ENCODE results near the gene TSLP.

Gene TSLP

GRCh38 chr5:111076091-111076490 lies 4.6 kb downstream of the TSLP start:
- H3K79me2 ChIP-seq (ENCODE audit: insufficient read depth, low read length) = no peaks in the 10 kb centered on the region
- H3K27ac ChIP-seq (ENCODE audit: low read length) = no peak overlapping the region
- no peaks in the 10 kb centered on the region for H3K36me3 ChIP-seq (ENCODE audit: insufficient read depth, low read length)
- H4K20me1 ChIP-seq (ENCODE audit: insufficient read depth, low read length) = no peaks in the 10 kb centered on the region
- ATAC-seq (ENCODE audit: insufficient read depth, low read depth) (no peak), DNase-seq (no peak)
- no peaks in the 10 kb centered on the region for H3K9me3 ChIP-seq (ENCODE audit: insufficient read depth, low read length, severe bottlenecking)
- TF ChIP-seq CTCF (IDR thresholded peaks at IDR 0.05; ENCODE audit: borderline replicate concordance, extremely low read depth, low read length, poor library complexity, severe bottlenecking) = no peak
- TF ChIP-seq EZH2 (IDR thresholded peaks at IDR 0.05; ENCODE audit: borderline replicate concordance, low read depth, low read length, severe bottlenecking) = no peak
- no peaks in the 10 kb centered on the region for H3K4me1 ChIP-seq (ENCODE audit: insufficient read depth, low read length)
- no peak overlapping the region for H3K4me3 ChIP-seq (ENCODE audit: low read depth in 1 of 2, low read length in 2 of 2)
- H3K27me3 ChIP-seq (ENCODE audit: insufficient read depth, low read length, poor library complexity) = peaks cover 2% of the 10 kb centered on the region
- no peak overlapping the region for H3K9ac ChIP-seq (ENCODE audit: low read depth, low read length)
- H3K4me2 ChIP-seq (ENCODE audit: insufficient read depth, low read length) = no peak overlapping the region
- no peak overlapping the region for H2AFZ ChIP-seq (ENCODE audit: low read depth, low read length)

- H3K27ac ChIP-seq (ENCODE audit: low read length) = no peak overlapping the region
- no peaks in the 10 kb centered on the region for H4K20me1 ChIP-seq (ENCODE audit: insufficient read depth, low read length)
- TF ChIP-seq EZH2 (IDR thresholded peaks at IDR 0.05; ENCODE audit: borderline replicate concordance, low read depth, low read length, severe bottlenecking) = no peak
- TF ChIP-seq CTCF (IDR thresholded peaks at IDR 0.05; ENCODE audit: borderline replicate concordance, extremely low read depth, low read length, poor library complexity, severe bottlenecking) = no peak
- H3K9ac ChIP-seq (ENCODE audit: low read depth, low read length) = no peak overlapping the region
- no peaks in the 10 kb centered on the region for H3K9me3 ChIP-seq (ENCODE audit: insufficient read depth, low read length, severe bottlenecking)
- H3K4me3 ChIP-seq (ENCODE audit: low read depth in 1 of 2, low read length in 2 of 2) = no peak overlapping the region
- no peaks in the 10 kb centered on the region for H3K4me1 ChIP-seq (ENCODE audit: insufficient read depth, low read length)
- H2AFZ ChIP-seq (ENCODE audit: low read depth, low read length) = no peak overlapping the region
- DNase-seq = no peak
- no peak for ATAC-seq (ENCODE audit: insufficient read depth, low read depth)
- no peaks in the 10 kb centered on the region for H3K27me3 ChIP-seq (ENCODE audit: insufficient read depth, low read length, poor library complexity)
- H3K4me2 ChIP-seq (ENCODE audit: insufficient read depth, low read length) = no peak overlapping the region
- H3K36me3 ChIP-seq (ENCODE audit: insufficient read depth, low read length) = no peaks in the 10 kb centered on the region
- H3K79me2 ChIP-seq (ENCODE audit: insufficient read depth, low read length) = no peaks in the 10 kb centered on the region
Observed at GRCh38 chr5:111077678-111078077, 6.2 kb downstream of the TSLP start.

- no peak overlapping the region for H2AFZ ChIP-seq (ENCODE audit: low read depth, low read length)
- H3K4me2 ChIP-seq (ENCODE audit: insufficient read depth, low read length) = no peak overlapping the region
- no peak for TF ChIP-seq EZH2 (IDR thresholded peaks at IDR 0.05; ENCODE audit: borderline replicate concordance, low read depth, low read length, severe bottlenecking)
- TF ChIP-seq CTCF (IDR thresholded peaks at IDR 0.05; ENCODE audit: borderline replicate concordance, extremely low read depth, low read length, poor library complexity, severe bottlenecking) = no peak
- DNase-seq = no peak
- H3K9me3 ChIP-seq (ENCODE audit: insufficient read depth, low read length, severe bottlenecking) = no peaks in the 10 kb centered on the region
- no peaks in the 10 kb centered on the region for H3K27me3 ChIP-seq (ENCODE audit: insufficient read depth, low read length, poor library complexity)
- no peaks in the 10 kb centered on the region for H3K4me1 ChIP-seq (ENCODE audit: insufficient read depth, low read length)
- no peak overlapping the region for H3K4me3 ChIP-seq (ENCODE audit: low read depth in 1 of 2, low read length in 2 of 2)
- no peak overlapping the region for H3K27ac ChIP-seq (ENCODE audit: low read length)
- no peak overlapping the region for H3K9ac ChIP-seq (ENCODE audit: low read depth, low read length)
- no peaks in the 10 kb centered on the region for H3K79me2 ChIP-seq (ENCODE audit: insufficient read depth, low read length)
- H3K36me3 ChIP-seq (ENCODE audit: insufficient read depth, low read length) = no peaks in the 10 kb centered on the region
- H4K20me1 ChIP-seq (ENCODE audit: insufficient read depth, low read length) = no peaks in the 10 kb centered on the region
- ATAC-seq (ENCODE audit: insufficient read depth, low read depth) = no peak
Observed at GRCh38 chr5:111079846-111080245, 8.3 kb downstream of the TSLP start.

- Histone ChIP-seq H3K4me2 (ENCODE audit: insufficient read depth, low read length) (no peak overlapping the region), H4K20me1 (ENCODE audit: insufficient read depth, low read length) (no peaks in the 10 kb centered on the region), H3K27me3 (ENCODE audit: insufficient read depth, low read length, poor library complexity) (no peaks in the 10 kb centered on the region), H3K79me2 (ENCODE audit: insufficient read depth, low read length) (no peaks in the 10 kb centered on the region), H3K27ac (ENCODE audit: low read length) (no peak overlapping the region), H3K9ac (ENCODE audit: low read depth, low read length) (no peak overlapping the region), H3K4me3 (ENCODE audit: low read depth in 1 of 2, low read length in 2 of 2) (no peak overlapping the region), H3K9me3 (ENCODE audit: insufficient read depth, low read length, severe bottlenecking) (no peaks in the 10 kb centered on the region), H3K4me1 (ENCODE audit: insufficient read depth, low read length) (no peaks in the 10 kb centered on the region), H2AFZ (ENCODE audit: low read depth, low read length) (no peak overlapping the region), H3K36me3 (ENCODE audit: insufficient read depth, low read length) (no peaks in the 10 kb centered on the region)
- ATAC-seq (ENCODE audit: insufficient read depth, low read depth) (no peak), DNase-seq (no peak)
- no peak for TF ChIP-seq EZH2 (IDR thresholded peaks at IDR 0.05; ENCODE audit: borderline replicate concordance, low read depth, low read length, severe bottlenecking)
- no peak for TF ChIP-seq CTCF (IDR thresholded peaks at IDR 0.05; ENCODE audit: borderline replicate concordance, extremely low read depth, low read length, poor library complexity, severe bottlenecking)
Observed at GRCh38 chr5:111083323-111083722, 11.8 kb downstream of the TSLP start.
